Stimulated activated CD4-positive, alpha-beta T cell treated with anti-CD3 and anti-CD28 coated beads, Interleukin-1b, Interleukin-23, amount 100 ng/mL, for 1 hour (primary cell): Measurements from ENCODE around the gene HES7.

Source experiments
- DNase-seq, 2 donors: peaks; one replicate each; pipeline ENCODE4 v3.0.0-alpha.2; 2020; ENCODE audit warnings: low read depth in 2 of 2

HES7 gene

GRCh38 chr17:8142887-8143580, 19.1 kb upstream of the HES7 start:
- DNase-seq = no peak

GRCh38 chr17:8142158-8142886, 18.4 kb upstream of the HES7 start:
- DNase-seq = no peak

- DNase-seq = no peak
These were observed 17.8 kb upstream of the HES7 start for GRCh38 chr17:8141741-8142140.

GRCh38 chr17:8141045-8141444, 17.1 kb upstream of the HES7 start:
- no peak for DNase-seq

GRCh38 chr17:8140065-8141029, 16.4 kb upstream of the HES7 start:
- no peak for DNase-seq

GRCh38 chr17:8138672-8139371, 14.9 kb upstream of the HES7 start:
- DNase-seq = peak; percentile 87 to 96

- no peak for DNase-seq
These were observed 14.4 kb upstream of the HES7 start for GRCh38 chr17:8138374-8138671.

GRCh38 chr17:8137645-8138373, 13.9 kb upstream of the HES7 start:
- no peak for DNase-seq

- no peak for DNase-seq
These were observed 10.0 kb upstream of the HES7 start for GRCh38 chr17:8133941-8134340.

GRCh38 chr17:8133399-8133798, 9.5 kb upstream of the HES7 start:
- no peak for DNase-seq

GRCh38 chr17:8131844-8132441, 8.0 kb upstream of the HES7 start:
- DNase-seq = no peak

GRCh38 chr17:8128125-8128784, 4.3 kb upstream of the HES7 start:
- no peak for DNase-seq

- no peak for DNase-seq
These were observed 2.7 kb upstream of the HES7 start for GRCh38 chr17:8126491-8127066.

- DNase-seq = no peak
These were observed 2.1 kb upstream of the HES7 start for GRCh38 chr17:8125947-8126490.

GRCh38 chr17:8125154-8125946, 1.4 kb upstream of the HES7 start:
- DNase-seq = peak; percentile 70 to 91

GRCh38 chr17:8124350-8125153, 646 bp upstream of the HES7 start:
- DNase-seq = no peak

- DNase-seq = no peak
These were observed 797 bp downstream of the HES7 start for GRCh38 chr17:8122924-8123694.
